Neural cell (in vitro differentiated cells): ENCODE results near the gene HDAC4. TPM values are rescaled to one million over a fixed set of nuclear protein-coding genes. Genes with fewer than 3 reads are reported as not detected.

Experiments
- H2AFZ ChIP-seq: fragments of 200-600, 300-800 bp; sonication (generic), shearing (Covaris generic); 2 replicates; pipeline ENCODE4 v1.6.0; 2014; ENCODE audit warnings: low read depth, mild to moderate bottlenecking, antibody characterized with exemption, low read length, moderate library complexity
- H3F3A ChIP-seq: fragments of 200-600 bp; shearing (Covaris generic); 2 replicates; pipeline ENCODE4 v1.6.1; 2016; ENCODE audit warnings: mild to moderate bottlenecking, moderate library complexity, mixed read lengths, antibody characterized with exemption, low read length; ENCODE audit not compliant: insufficient read depth, poor library complexity, severe bottlenecking
- H3K27ac ChIP-seq: fragments of 200-600, 300-800 bp; sonication (generic), shearing (Covaris generic); 2 replicates; pipeline ENCODE4 v1.5.1; 2014; ENCODE audit warnings: mild to moderate bottlenecking, low read length, moderate library complexity
- H3K27me3 ChIP-seq: fragments of 300-800, 200-600 bp; sonication (generic), shearing (Covaris generic); 2 replicates; pipeline ENCODE4 v1.6.0; 2014; ENCODE audit warnings: mild to moderate bottlenecking, low read depth, low read length, moderate library complexity; ENCODE audit not compliant: insufficient read depth
- H3K36me3 ChIP-seq: fragments of 300-800, 200-600 bp; sonication (generic), shearing (Covaris generic); 2 replicates; pipeline ENCODE4 v1.5.1; 2014; ENCODE audit warnings: mild to moderate bottlenecking, antibody characterized with exemption, low read length, moderate library complexity; ENCODE audit not compliant: insufficient read depth
- H3K4me2 ChIP-seq: fragments of 300-800, 200-600 bp; sonication (generic), shearing (Covaris generic); 2 replicates; pipeline ENCODE4 v1.6.0; 2014; ENCODE audit warnings: mild to moderate bottlenecking, low read length
- H3K4me3 ChIP-seq: fragments of 300-800, 200-600 bp; sonication (generic), shearing (Covaris generic); 2 replicates; pipeline ENCODE4 v1.5.1; 2014; ENCODE audit warnings: mild to moderate bottlenecking, low read length, moderate library complexity
- H3K79me2 ChIP-seq: fragments of 200-600 bp; shearing (Covaris generic); replicated peaks from 2 replicates; pipeline ENCODE4 v1.6.0; 2014; ENCODE audit warnings: mild to moderate bottlenecking, low read length, moderate library complexity; ENCODE audit not compliant: insufficient read depth
- H3K9ac ChIP-seq: fragments of 300-800, 200-600 bp; sonication (generic), shearing (Covaris generic); 2 replicates; pipeline ENCODE4 v1.6.1; 2016; ENCODE audit warnings: mild to moderate bottlenecking, low read length, mixed read lengths
- H3K9me2 ChIP-seq: fragments of 200-600 bp; shearing (Covaris generic); 2 replicates; pipeline ENCODE4 v1.6.1; 2016; ENCODE audit warnings: mild to moderate bottlenecking, low read length, mixed read lengths; ENCODE audit not compliant: insufficient read depth
- H3K9me3 ChIP-seq: fragments of 200-600, 300-800 bp; sonication (generic), shearing (Covaris generic); 2 replicates; pipeline ENCODE4 v1.6.1; 2016; ENCODE audit warnings: mild to moderate bottlenecking, mixed run types, low read length, moderate library complexity, mixed read lengths
- H4K20me1 ChIP-seq: fragments of 200-600 bp; shearing (Covaris generic); 2 replicates; pipeline ENCODE4 v1.6.1; 2016; ENCODE audit warnings: mild to moderate bottlenecking, mixed run types; ENCODE audit not compliant: insufficient read depth
- CTCF ChIP-seq: fragments of 450-650 bp; IDR thresholded peaks from 2 replicates; pipeline ENCODE4 v1.5.1; 2014; ENCODE audit warnings: antibody characterized with exemption, mild to moderate bottlenecking, moderate library complexity; ENCODE audit not compliant: poor library complexity, severe bottlenecking
- EP300 ChIP-seq: fragments of 450-650 bp; conservative IDR thresholded peaks from 2 replicates; pipeline ENCODE4 v1.6.1; 2014; ENCODE audit warnings: antibody characterized with exemption, mild to moderate bottlenecking, moderate library complexity; ENCODE audit not compliant: poor library complexity, severe bottlenecking
- EZH2 ChIP-seq: fragments of 200-600, 300-800 bp; shearing (Covaris generic), sonication (generic); IDR thresholded peaks from 2 replicates; pipeline ENCODE4 v1.6.1; 2014; ENCODE audit warnings: antibody characterized with exemption, low read length, borderline replicate concordance, mild to moderate bottlenecking; ENCODE audit not compliant: insufficient read depth, poor library complexity, severe bottlenecking
- MXI1 ChIP-seq: fragments of 450-650 bp; conservative IDR thresholded peaks from 2 replicates; pipeline ENCODE4 v1.6.1; 2014; ENCODE audit warnings: antibody characterized with exemption, mild to moderate bottlenecking; ENCODE audit not compliant: poor library complexity, severe bottlenecking
- POLR2AphosphoS5 ChIP-seq: IDR thresholded peaks from 2 replicates; pipeline ENCODE4 v1.6.1; 2012
- RAD21 ChIP-seq: fragments of 450-650 bp; conservative IDR thresholded peaks from 2 replicates; pipeline ENCODE4 v1.6.1; 2014; ENCODE audit warnings: antibody characterized with exemption, mild to moderate bottlenecking, moderate library complexity
- SMC3 ChIP-seq: fragments of 450-650 bp; conservative IDR thresholded peaks from 2 replicates; pipeline ENCODE4 v1.6.1; 2014; ENCODE audit warnings: antibody characterized with exemption, mild to moderate bottlenecking, moderate library complexity; ENCODE audit not compliant: poor library complexity
- TAF1 ChIP-seq: IDR thresholded peaks from 2 replicates; pipeline ENCODE4 v1.6.1; 2012; ENCODE audit warnings: low read depth
- polyA plus RNA-seq: library from polyadenylated mRNA; depleted of rRNA; stranded (reverse); fragments of >200 nt; gene quantifications from 2 replicates; pipeline ENCODE4 v1.2.3, GENCODE V29; 2014
- TF ChIP-seq, protein P1 (sequence below): IDR thresholded peaks from 2 replicates; pipeline ENCODE4 v1.6.1; 2012; ENCODE audit warnings: borderline replicate concordance

Gene HDAC4
- polyA plus RNA-seq, 1 donor from 2014 or later: 3.4 TPM

GRCh38 chr2:239263231-239263630 lies 137.6 kb downstream of the HDAC4 start:
- H3K4me3 ChIP-seq: no peak overlapping the region
- no peak overlapping the region for H3K9ac ChIP-seq
- no peaks in the 10 kb centered on the region for H3K9me2 ChIP-seq
- peaks cover 4% of the 10 kb centered on the region for H3K9me3 ChIP-seq
- no peaks in the 10 kb centered on the region for H3F3A ChIP-seq
- no peaks in the 10 kb centered on the region for H4K20me1 ChIP-seq
- no peaks in the 10 kb centered on the region for H3K27me3 ChIP-seq
- H3K36me3 ChIP-seq: no peaks in the 10 kb centered on the region
- TF ChIP-seq CTCF: no peak
- TF ChIP-seq SMC3: no peak
- TF ChIP-seq EP300: no peak
- TF ChIP-seq RAD21: no peak
- no peak for TF ChIP-seq EZH2
- TF ChIP-seq TAF1: no peak
- TF ChIP-seq, protein P1, sequence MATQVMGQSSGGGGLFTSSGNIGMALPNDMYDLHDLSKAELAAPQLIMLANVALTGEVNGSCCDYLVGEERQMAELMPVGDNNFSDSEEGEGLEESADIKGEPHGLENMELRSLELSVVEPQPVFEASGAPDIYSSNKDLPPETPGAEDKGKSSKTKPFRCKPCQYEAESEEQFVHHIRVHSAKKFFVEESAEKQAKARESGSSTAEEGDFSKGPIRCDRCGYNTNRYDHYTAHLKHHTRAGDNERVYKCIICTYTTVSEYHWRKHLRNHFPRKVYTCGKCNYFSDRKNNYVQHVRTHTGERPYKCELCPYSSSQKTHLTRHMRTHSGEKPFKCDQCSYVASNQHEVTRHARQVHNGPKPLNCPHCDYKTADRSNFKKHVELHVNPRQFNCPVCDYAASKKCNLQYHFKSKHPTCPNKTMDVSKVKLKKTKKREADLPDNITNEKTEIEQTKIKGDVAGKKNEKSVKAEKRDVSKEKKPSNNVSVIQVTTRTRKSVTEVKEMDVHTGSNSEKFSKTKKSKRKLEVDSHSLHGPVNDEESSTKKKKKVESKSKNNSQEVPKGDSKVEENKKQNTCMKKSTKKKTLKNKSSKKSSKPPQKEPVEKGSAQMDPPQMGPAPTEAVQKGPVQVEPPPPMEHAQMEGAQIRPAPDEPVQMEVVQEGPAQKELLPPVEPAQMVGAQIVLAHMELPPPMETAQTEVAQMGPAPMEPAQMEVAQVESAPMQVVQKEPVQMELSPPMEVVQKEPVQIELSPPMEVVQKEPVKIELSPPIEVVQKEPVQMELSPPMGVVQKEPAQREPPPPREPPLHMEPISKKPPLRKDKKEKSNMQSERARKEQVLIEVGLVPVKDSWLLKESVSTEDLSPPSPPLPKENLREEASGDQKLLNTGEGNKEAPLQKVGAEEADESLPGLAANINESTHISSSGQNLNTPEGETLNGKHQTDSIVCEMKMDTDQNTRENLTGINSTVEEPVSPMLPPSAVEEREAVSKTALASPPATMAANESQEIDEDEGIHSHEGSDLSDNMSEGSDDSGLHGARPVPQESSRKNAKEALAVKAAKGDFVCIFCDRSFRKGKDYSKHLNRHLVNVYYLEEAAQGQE: no peak
- TF ChIP-seq MXI1: no peak
- no peak for TF ChIP-seq POLR2AphosphoS5
- no peak overlapping the region for H2AFZ ChIP-seq
- H3K4me2 ChIP-seq: no peak overlapping the region
- H3K79me2 ChIP-seq: peaks cover 5% of the 10 kb centered on the region
- no peak overlapping the region for H3K27ac ChIP-seq

- H3K36me3 ChIP-seq: no peaks in the 10 kb centered on the region
- no peaks in the 10 kb centered on the region for H3F3A ChIP-seq
- no peak overlapping the region for H3K27ac ChIP-seq
- no peaks in the 10 kb centered on the region for H4K20me1 ChIP-seq
- no peak overlapping the region for H3K4me2 ChIP-seq
- TF ChIP-seq SMC3 (no peak), MXI1 (no peak), TAF1 (no peak), CTCF (no peak), EZH2 (no peak), EP300 (no peak), POLR2AphosphoS5 (no peak)
- TF ChIP-seq, protein P1: no peak
- no peak overlapping the region for H2AFZ ChIP-seq
- H3K9me2 ChIP-seq: no peaks in the 10 kb centered on the region
- H3K27me3 ChIP-seq: no peaks in the 10 kb centered on the region
- H3K9ac ChIP-seq: no peak overlapping the region
- no peak overlapping the region for H3K4me3 ChIP-seq
- peaks cover 5% of the 10 kb centered on the region for H3K79me2 ChIP-seq
- H3K9me3 ChIP-seq: peaks cover 4% of the 10 kb centered on the region
Measured at GRCh38 chr2:239262484-239263230, 138.2 kb downstream of the HDAC4 start.
